ENCODE results near the gene SKI. TPM values are rescaled to one million over a fixed set of nuclear protein-coding genes. Genes with fewer than 3 reads are reported as not detected.
A peak's percentile ranks its signal among the peaks of the same experiment; 100 is the strongest.

The SKI gene
- total and polyA plus RNA-seq, 5 donors from 2014 or later, result 0.25 to 218 (median 0.35) TPM

- no peak overlapping the region for H3K27ac Mint-ChIP-seq
- no peaks in the 10 kb centered on the region for H3K27me3 Mint-ChIP-seq
- H3K9me3 Mint-ChIP-seq, result peaks cover 0 to 2% (median 0%) of the 10 kb centered on the region in 7 donors
These were observed 19.5 kb upstream of the SKI start for GRCh38 chr1:2208309-2209239.

GRCh38 chr1:2209400-2210083 lies 18.6 kb upstream of the SKI start:
- Histone ChIP-seq H3K27ac (ENCODE audit: insufficient read depth, low read length, poor library complexity, severe bottlenecking) (no peak overlapping the region), H3K4me1 (ENCODE audit: control insufficient read depth, insufficient read depth, low read length, poor library complexity, severe bottlenecking) (peaks cover 27% of the 10 kb centered on the region), H3K9me3 (ENCODE audit: control insufficient read depth in 2 of 2, low read length in 2 of 2) (no peaks in the 10 kb centered on the region), H3K36me3 (ENCODE audit: control insufficient read depth, insufficient read depth, low read length) (no peaks in the 10 kb centered on the region), H3K4me3 (ENCODE audit: low read depth, low read length) (no peak overlapping the region), H3K27me3 (ENCODE audit: control insufficient read depth, insufficient read depth, low read length) (no peaks in the 10 kb centered on the region)
- Mint-ChIP-seq H3K4me3 (no peak overlapping the region), H3K4me1 (peaks cover 0 to 10% (median 0%) of the 10 kb centered on the region in 4 donors), H3K27me3 (no peaks in the 10 kb centered on the region), H3K27ac (no peak overlapping the region), H3K9me3 (peaks cover 0 to 2% (median 0%) of the 10 kb centered on the region in 7 donors), H3K36me3 (no peaks in the 10 kb centered on the region)
- no peak for ATAC-seq (ENCODE audit: low read depth in 2 of 2)
- no peak for DNase-seq

More at GRCh38 chr1:2208309-2209239, 19.5 kb upstream of the SKI start:
- Mint-ChIP-seq H3K36me3 (no peaks in the 10 kb centered on the region), H3K4me1 (peaks cover 0 to 10% (median 0%) of the 10 kb centered on the region in 4 donors), H3K4me3 (peak overlapping the region in 1 of 4 donors; percentile 6)
- H3K4me1 ChIP-seq (ENCODE audit: control insufficient read depth, insufficient read depth, low read length, poor library complexity, severe bottlenecking), result peaks cover 31% of the 10 kb centered on the region
- H3K27ac ChIP-seq (ENCODE audit: insufficient read depth, low read length, poor library complexity, severe bottlenecking), result no peak overlapping the region
- no peak overlapping the region for H3K4me3 ChIP-seq (ENCODE audit: low read depth, low read length)
- H3K36me3 ChIP-seq (ENCODE audit: control insufficient read depth, insufficient read depth, low read length), result no peaks in the 10 kb centered on the region
- ATAC-seq (ENCODE audit: low read depth in 2 of 2) (no peak), DNase-seq (no peak)
- no peaks in the 10 kb centered on the region for H3K9me3 ChIP-seq (ENCODE audit: control insufficient read depth in 2 of 2, low read length in 2 of 2)
- H3K27me3 ChIP-seq (ENCODE audit: control insufficient read depth, insufficient read depth, low read length), result no peaks in the 10 kb centered on the region

GRCh38 chr1:2210084-2210653 lies 17.9 kb upstream of the SKI start:
- Histone ChIP-seq H3K4me3 (ENCODE audit: low read depth, low read length) (no peak overlapping the region), H3K27me3 (ENCODE audit: control insufficient read depth, insufficient read depth, low read length) (no peaks in the 10 kb centered on the region), H3K27ac (ENCODE audit: insufficient read depth, low read length, poor library complexity, severe bottlenecking) (no peak overlapping the region), H3K9me3 (ENCODE audit: control insufficient read depth in 2 of 2, low read length in 2 of 2) (no peaks in the 10 kb centered on the region), H3K36me3 (ENCODE audit: control insufficient read depth, insufficient read depth, low read length) (no peaks in the 10 kb centered on the region), H3K4me1 (ENCODE audit: control insufficient read depth, insufficient read depth, low read length, poor library complexity, severe bottlenecking) (peaks cover 26% of the 10 kb centered on the region)
- H3K27ac Mint-ChIP-seq, result no peak overlapping the region
- H3K4me1 Mint-ChIP-seq, result peaks cover 0 to 10% (median 0%) of the 10 kb centered on the region in 4 donors
- ATAC-seq (ENCODE audit: low read depth in 2 of 2) (no peak), DNase-seq (no peak)
- no peaks in the 10 kb centered on the region for H3K27me3 Mint-ChIP-seq
- H3K36me3 Mint-ChIP-seq, result no peaks in the 10 kb centered on the region
- H3K4me3 Mint-ChIP-seq, result no peak overlapping the region
- H3K9me3 Mint-ChIP-seq, result peaks cover 0 to 2% (median 0%) of the 10 kb centered on the region in 7 donors

GRCh38 chr1:2210786-2211185 lies 17.3 kb upstream of the SKI start:
- Histone ChIP-seq H3K27me3 (ENCODE audit: control insufficient read depth, insufficient read depth, low read length) (no peaks in the 10 kb centered on the region), H3K9me3 (ENCODE audit: control insufficient read depth in 2 of 2, low read length in 2 of 2) (no peaks in the 10 kb centered on the region), H3K4me3 (ENCODE audit: low read depth, low read length) (no peak overlapping the region), H3K36me3 (ENCODE audit: control insufficient read depth, insufficient read depth, low read length) (no peaks in the 10 kb centered on the region), H3K4me1 (ENCODE audit: control insufficient read depth, insufficient read depth, low read length, poor library complexity, severe bottlenecking) (peaks cover 20% of the 10 kb centered on the region), H3K27ac (ENCODE audit: insufficient read depth, low read length, poor library complexity, severe bottlenecking) (no peak overlapping the region)
- Mint-ChIP-seq H3K9me3 (peaks cover 0 to 2% (median 0%) of the 10 kb centered on the region in 7 donors), H3K27ac (no peak overlapping the region), H3K36me3 (no peaks in the 10 kb centered on the region), H3K27me3 (no peaks in the 10 kb centered on the region), H3K4me1 (peaks cover 0 to 9% (median 0%) of the 10 kb centered on the region in 4 donors), H3K4me3 (no peak overlapping the region)
- no peak for DNase-seq
- ATAC-seq (ENCODE audit: low read depth in 2 of 2), result no peak

GRCh38 chr1:2212274-2212531 lies 15.9 kb upstream of the SKI start:
- DNase-seq (no peak), ATAC-seq (ENCODE audit: low read depth in 2 of 2) (no peak)
- peak overlapping the region in 1 of 4 donors; percentile 26 for H3K4me3 Mint-ChIP-seq
- peaks cover 0 to 2% (median 0%) of the 10 kb centered on the region in 7 donors for H3K9me3 Mint-ChIP-seq
- Histone ChIP-seq H3K27ac (ENCODE audit: insufficient read depth, low read length, poor library complexity, severe bottlenecking) (no peak overlapping the region), H3K27me3 (ENCODE audit: control insufficient read depth, insufficient read depth, low read length) (no peaks in the 10 kb centered on the region), H3K9me3 (ENCODE audit: control insufficient read depth in 2 of 2, low read length in 2 of 2) (no peaks in the 10 kb centered on the region), H3K36me3 (ENCODE audit: control insufficient read depth, insufficient read depth, low read length) (no peaks in the 10 kb centered on the region), H3K4me3 (ENCODE audit: low read depth, low read length) (no peak overlapping the region), H3K4me1 (ENCODE audit: control insufficient read depth, insufficient read depth, low read length, poor library complexity, severe bottlenecking) (peaks cover 15% of the 10 kb centered on the region)
- no peaks in the 10 kb centered on the region for H3K36me3 Mint-ChIP-seq
- no peak overlapping the region for H3K27ac Mint-ChIP-seq
- H3K4me1 Mint-ChIP-seq, result peaks cover 0 to 3% (median 0%) of the 10 kb centered on the region in 4 donors
- no peaks in the 10 kb centered on the region for H3K27me3 Mint-ChIP-seq

- no peaks in the 10 kb centered on the region for H3K27me3 Mint-ChIP-seq
- H3K4me1 Mint-ChIP-seq, result peaks cover 0 to 3% (median 0%) of the 10 kb centered on the region in 4 donors
- H3K27ac Mint-ChIP-seq, result peak overlapping the region in 1 of 3 donors; percentile 5
- Histone ChIP-seq H3K4me3 (ENCODE audit: low read depth, low read length) (no peak overlapping the region), H3K9me3 (ENCODE audit: control insufficient read depth in 2 of 2, low read length in 2 of 2) (no peaks in the 10 kb centered on the region), H3K4me1 (ENCODE audit: control insufficient read depth, insufficient read depth, low read length, poor library complexity, severe bottlenecking) (peaks cover 15% of the 10 kb centered on the region), H3K36me3 (ENCODE audit: control insufficient read depth, insufficient read depth, low read length) (no peaks in the 10 kb centered on the region), H3K27me3 (ENCODE audit: control insufficient read depth, insufficient read depth, low read length) (no peaks in the 10 kb centered on the region), H3K27ac (ENCODE audit: insufficient read depth, low read length, poor library complexity, severe bottlenecking) (no peak overlapping the region)
- ATAC-seq (ENCODE audit: low read depth in 2 of 2) (peak; percentile 47 to 58), DNase-seq (peak; percentile 47 to 76 (median 53))
- H3K9me3 Mint-ChIP-seq, result peaks cover 0 to 2% (median 0%) of the 10 kb centered on the region in 7 donors
- H3K36me3 Mint-ChIP-seq, result no peaks in the 10 kb centered on the region
- H3K4me3 Mint-ChIP-seq, result peak overlapping the region in 1 of 4 donors; percentile 21
These were observed 15.3 kb upstream of the SKI start for GRCh38 chr1:2212532-2213491.
